ENCODE measurements around the gene FOXD4L1.
"Not testable (repeated sequence)": the region's sequence is repeated elsewhere in the genome, so short reads cannot be mapped to it uniquely, and the experiment has no call there.

FOXD4L1 gene

GRCh38 chr2:113510913-113511312, 12.4 kb downstream of the FOXD4L1 start:
- not testable (repeated sequence) for H3K9ac ChIP-seq (ENCODE audit: insufficient read length); H3K36me3 ChIP-seq (ENCODE audit: insufficient read depth, low read length); DNase-seq (ENCODE audit: low read depth, low spot score); H3K9me3 ChIP-seq (ENCODE audit: low read depth, low read length); H3K4me3 ChIP-seq; H3K27ac ChIP-seq

GRCh38 chr2:113511859-113512258, 13.4 kb downstream of the FOXD4L1 start:
- H3K36me3 ChIP-seq (ENCODE audit: insufficient read depth, low read length); H3K4me3 ChIP-seq; H3K9me3 ChIP-seq (ENCODE audit: low read depth, low read length); H3K9ac ChIP-seq (ENCODE audit: insufficient read length); DNase-seq (ENCODE audit: low read depth, low spot score); H3K27ac ChIP-seq: not testable (repeated sequence)

GRCh38 chr2:113515457-113515856, 17.0 kb downstream of the FOXD4L1 start:
- DNase-seq (ENCODE audit: low read depth, low spot score); H3K9ac ChIP-seq (ENCODE audit: insufficient read length); H3K27ac ChIP-seq: not testable (repeated sequence)

GRCh38 chr2:113515995-113516394, 17.5 kb downstream of the FOXD4L1 start:
- DNase-seq (ENCODE audit: low read depth, low spot score); H3K27ac ChIP-seq: not testable (repeated sequence)

More at GRCh38 chr2:113515457-113515856, 17.0 kb downstream of the FOXD4L1 start:
- H3K4me3 ChIP-seq; H3K36me3 ChIP-seq (ENCODE audit: insufficient read depth, low read length); H3K9me3 ChIP-seq (ENCODE audit: low read depth, low read length): not testable (repeated sequence)

GRCh38 chr2:113517025-113517424, 18.6 kb downstream of the FOXD4L1 start:
- DNase-seq (ENCODE audit: low read depth, low spot score); H3K36me3 ChIP-seq (ENCODE audit: insufficient read depth, low read length); H3K9ac ChIP-seq (ENCODE audit: insufficient read length): not testable (repeated sequence)

More at GRCh38 chr2:113515995-113516394, 17.5 kb downstream of the FOXD4L1 start:
- H3K9ac ChIP-seq (ENCODE audit: insufficient read length); H3K9me3 ChIP-seq (ENCODE audit: low read depth, low read length); H3K36me3 ChIP-seq (ENCODE audit: insufficient read depth, low read length); H3K4me3 ChIP-seq: not testable (repeated sequence)

GRCh38 chr2:113520837-113521236, 22.4 kb downstream of the FOXD4L1 start:
- not testable (repeated sequence) for H3K36me3 ChIP-seq (ENCODE audit: insufficient read depth, low read length); H3K4me3 ChIP-seq; H3K9me3 ChIP-seq (ENCODE audit: low read depth, low read length); H3K9ac ChIP-seq (ENCODE audit: insufficient read length); H3K27ac ChIP-seq; DNase-seq (ENCODE audit: low read depth, low spot score)

More at GRCh38 chr2:113517025-113517424, 18.6 kb downstream of the FOXD4L1 start:
- not testable (repeated sequence) for H3K4me3 ChIP-seq; H3K9me3 ChIP-seq (ENCODE audit: low read depth, low read length); H3K27ac ChIP-seq

DNA sequence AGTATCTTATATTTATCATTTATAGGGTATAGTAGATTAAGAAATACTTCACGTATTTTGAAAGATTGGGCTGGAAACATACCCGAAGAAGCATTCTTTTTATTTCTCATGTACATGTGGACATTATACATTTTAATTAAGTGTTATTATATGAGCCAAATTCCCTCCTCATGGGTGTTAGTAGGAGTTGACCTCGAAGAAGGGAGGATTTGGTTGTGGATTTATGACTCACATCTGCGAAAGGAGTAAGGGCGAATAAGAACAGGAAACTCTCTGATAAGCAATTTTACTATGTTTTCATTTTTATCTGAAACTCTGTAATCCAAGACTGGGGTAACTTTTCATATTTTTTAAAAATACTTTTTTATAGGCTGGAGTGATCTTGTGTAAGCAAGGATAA, 23.0 kb downstream of the FOXD4L1 start:
- H3K27ac ChIP-seq; H3K9ac ChIP-seq (ENCODE audit: insufficient read length); H3K4me3 ChIP-seq; H3K9me3 ChIP-seq (ENCODE audit: low read depth, low read length); DNase-seq (ENCODE audit: low read depth, low spot score); H3K36me3 ChIP-seq (ENCODE audit: insufficient read depth, low read length): not testable (repeated sequence)

DNA sequence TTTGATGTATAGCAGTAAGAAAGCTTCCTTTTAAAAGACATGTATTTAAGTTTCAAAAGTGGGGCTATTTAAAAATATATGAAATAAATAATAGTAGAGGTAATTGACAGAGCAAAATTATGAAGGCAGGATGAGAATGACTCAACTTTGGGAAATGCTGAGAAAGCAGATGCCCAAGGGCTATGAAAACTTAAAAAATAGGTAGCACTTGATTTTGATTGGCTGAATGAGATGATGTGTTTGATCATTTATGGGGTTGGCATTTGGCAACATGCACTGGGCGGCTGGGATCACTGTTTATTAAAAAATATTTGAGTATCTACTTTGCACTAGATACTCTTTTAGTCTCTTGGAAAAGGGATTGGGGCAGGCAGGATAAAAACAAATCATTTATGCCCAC, 26.5 kb downstream of the FOXD4L1 start:
- not testable (repeated sequence) for H3K36me3 ChIP-seq (ENCODE audit: insufficient read depth, low read length); H3K27ac ChIP-seq; H3K4me3 ChIP-seq; H3K9ac ChIP-seq (ENCODE audit: insufficient read length); H3K9me3 ChIP-seq (ENCODE audit: low read depth, low read length); DNase-seq (ENCODE audit: low read depth, low spot score)

- H3K27ac ChIP-seq; H3K9ac ChIP-seq (ENCODE audit: insufficient read length); H3K4me3 ChIP-seq; H3K9me3 ChIP-seq (ENCODE audit: low read depth, low read length); DNase-seq (ENCODE audit: low read depth, low spot score); H3K36me3 ChIP-seq (ENCODE audit: insufficient read depth, low read length): not testable (repeated sequence)
These were observed 29.0 kb downstream of the FOXD4L1 start for GRCh38 chr2:113527350-113528045.

DNA sequence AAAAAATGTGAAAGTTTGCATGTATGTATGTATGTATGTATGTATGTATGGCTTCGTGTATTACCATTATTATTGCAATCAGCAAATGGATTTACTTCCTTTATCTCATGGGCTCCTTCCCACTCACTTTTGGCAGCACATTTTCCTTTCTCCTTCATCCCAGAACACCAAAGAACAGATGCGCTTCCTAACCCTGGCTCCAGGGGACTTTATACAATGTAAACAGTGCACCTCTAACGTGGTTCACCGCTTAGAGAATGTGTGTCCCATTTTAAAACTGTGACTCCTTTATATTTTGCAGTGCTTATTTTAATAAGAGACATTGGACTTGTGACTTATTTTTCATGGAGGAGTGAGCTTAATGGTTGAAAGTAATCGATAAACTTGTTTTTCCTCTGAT, 29.7 kb downstream of the FOXD4L1 start:
- DNase-seq (ENCODE audit: low read depth, low spot score); H3K4me3 ChIP-seq; H3K9ac ChIP-seq (ENCODE audit: insufficient read length); H3K9me3 ChIP-seq (ENCODE audit: low read depth, low read length); H3K36me3 ChIP-seq (ENCODE audit: insufficient read depth, low read length); H3K27ac ChIP-seq: not testable (repeated sequence)

- H3K27ac ChIP-seq; H3K36me3 ChIP-seq (ENCODE audit: insufficient read depth, low read length); DNase-seq (ENCODE audit: low read depth, low spot score); H3K9me3 ChIP-seq (ENCODE audit: low read depth, low read length); H3K9ac ChIP-seq (ENCODE audit: insufficient read length); H3K4me3 ChIP-seq: not testable (repeated sequence)
These were observed 30.4 kb downstream of the FOXD4L1 start for GRCh38 chr2:113528904-113529303.

GRCh38 chr2:113532991-113533390, 34.5 kb downstream of the FOXD4L1 start:
- not testable (repeated sequence) for DNase-seq (ENCODE audit: low read depth, low spot score); H3K4me3 ChIP-seq; H3K27ac ChIP-seq; H3K9ac ChIP-seq (ENCODE audit: insufficient read length); H3K36me3 ChIP-seq (ENCODE audit: insufficient read depth, low read length); H3K9me3 ChIP-seq (ENCODE audit: low read depth, low read length)

DNA sequence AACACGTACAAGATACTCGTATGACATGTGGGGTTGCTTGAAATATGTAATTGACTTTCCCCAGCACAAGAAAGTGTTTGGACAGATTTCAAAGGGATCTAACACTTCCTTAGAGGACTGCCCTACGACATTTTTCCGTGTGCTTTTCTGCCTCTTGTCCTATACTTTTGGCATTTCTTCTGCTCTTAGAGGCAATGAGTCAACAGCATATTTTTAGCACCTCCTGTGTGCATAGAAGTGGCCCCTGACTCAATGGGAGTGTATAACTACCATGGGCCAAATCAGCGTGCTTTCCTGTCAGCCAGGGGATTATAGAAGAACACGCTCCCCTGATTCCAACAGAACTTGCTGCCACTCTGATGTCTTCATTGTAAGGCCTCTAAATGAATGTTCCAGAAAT, 38.1 kb downstream of the FOXD4L1 start:
- H3K36me3 ChIP-seq (ENCODE audit: insufficient read depth, low read length); H3K4me3 ChIP-seq; H3K9me3 ChIP-seq (ENCODE audit: low read depth, low read length); H3K9ac ChIP-seq (ENCODE audit: insufficient read length); H3K27ac ChIP-seq; DNase-seq (ENCODE audit: low read depth, low spot score): not testable (repeated sequence)

- not testable (repeated sequence) for H3K9ac ChIP-seq (ENCODE audit: insufficient read length); H3K9me3 ChIP-seq (ENCODE audit: low read depth, low read length); DNase-seq (ENCODE audit: low read depth, low spot score); H3K4me3 ChIP-seq; H3K27ac ChIP-seq; H3K36me3 ChIP-seq (ENCODE audit: insufficient read depth, low read length)
These were observed 42.4 kb downstream of the FOXD4L1 start for GRCh38 chr2:113540834-113541203.

DNA sequence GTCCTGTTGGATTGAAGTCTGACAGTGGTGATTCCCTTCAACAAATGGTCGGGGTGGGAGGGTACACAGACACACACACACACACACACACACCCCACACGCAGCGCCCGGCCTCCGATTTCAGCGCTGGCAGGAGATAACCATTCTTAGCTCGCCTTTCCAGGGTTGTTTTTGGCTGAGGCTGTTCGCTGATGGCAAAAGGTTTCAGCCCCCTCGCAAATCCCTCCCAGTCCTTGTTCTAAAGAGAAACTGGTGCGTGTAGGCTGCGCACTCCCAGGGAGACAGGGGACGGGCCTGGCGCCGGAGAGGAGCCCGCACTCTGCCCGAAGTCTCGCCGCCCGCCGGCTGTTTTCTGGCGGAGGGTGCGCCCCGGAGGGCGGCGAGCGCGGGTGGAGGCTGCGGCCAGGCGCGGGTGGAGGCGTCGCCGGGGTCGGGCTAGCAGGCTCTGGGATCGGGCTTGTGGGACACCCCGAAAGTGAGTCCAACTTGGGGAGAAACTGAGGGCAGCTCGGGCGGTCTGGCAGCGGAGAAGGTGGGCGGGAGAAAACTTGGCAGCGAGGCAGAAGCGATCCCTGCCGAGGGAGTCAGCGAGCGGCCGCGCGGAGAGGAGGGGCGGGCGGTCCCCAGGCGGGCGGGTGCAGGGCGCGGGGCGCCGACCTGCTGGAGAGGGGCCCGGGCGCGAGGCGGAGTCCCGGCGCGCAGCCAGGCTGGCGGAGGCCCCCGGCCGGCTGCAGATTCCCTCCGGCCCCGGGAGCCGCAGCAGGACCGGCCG, 42.9 kb downstream of the FOXD4L1 start:
- H3K27ac ChIP-seq, result not testable (repeated sequence)

More for the DNA sequence above, 42.9 kb downstream of the FOXD4L1 start:
- DNase-seq (ENCODE audit: low read depth, low spot score); H3K36me3 ChIP-seq (ENCODE audit: insufficient read depth, low read length); H3K9me3 ChIP-seq (ENCODE audit: low read depth, low read length); H3K9ac ChIP-seq (ENCODE audit: insufficient read length): not testable (repeated sequence)
- H3K4me3 ChIP-seq, result peak overlapping the region; percentile 75

All from SK-N-MC (cell line).